ENCODE data around the gene WRAP53. TPM values are rescaled to one million over a fixed set of nuclear protein-coding genes. Genes with fewer than 3 reads are reported as not detected.

WRAP53 gene
- total RNA-seq, 4 donors from 2014 or later = 3.7 to 33.0 (median 6.0) TPM

DNA sequence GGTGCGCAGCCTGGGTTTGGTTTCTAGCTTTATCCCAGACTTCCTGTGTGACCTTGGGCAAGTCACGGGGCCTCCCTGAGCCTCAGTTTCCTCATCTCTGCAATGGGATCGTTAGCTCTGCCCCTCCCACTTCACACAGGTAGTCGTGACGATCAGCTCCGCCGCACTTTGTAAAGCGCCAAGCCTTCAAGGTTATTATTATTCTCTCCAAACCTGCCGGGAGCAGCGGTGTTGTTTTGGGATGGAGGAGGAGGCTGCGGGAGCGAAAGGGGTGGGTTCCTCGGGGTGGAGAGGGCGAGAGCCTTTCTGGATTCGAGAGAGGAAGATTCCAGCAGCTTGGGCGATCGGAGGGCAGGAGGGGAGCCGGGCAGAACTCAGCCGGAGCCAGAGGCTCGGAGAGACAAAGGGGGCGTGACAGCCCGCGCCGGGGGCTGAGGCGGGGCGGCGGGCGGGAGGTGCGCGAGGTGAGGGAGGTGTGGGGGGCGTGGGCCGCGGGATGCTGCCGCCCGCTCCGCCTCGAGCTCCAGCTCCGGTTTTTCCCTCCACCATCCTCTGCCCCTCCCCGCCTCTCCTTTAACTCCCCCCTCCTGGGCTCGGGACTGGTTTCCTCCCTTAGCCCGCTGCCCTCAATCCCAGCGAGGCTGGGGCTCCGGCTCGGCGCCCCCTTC lies 16.5 kb downstream of the WRAP53 start, which contains the start of gene EFNB3:
EFNB3 (plus strand) TSS at position 602 of the 668 bp plus-strand sequence. CDS start 397 bp downstream, outside the sequence.
- H3K9me3 ChIP-seq = no peaks in the 10 kb centered on the region
- intact Hi-C loops (cut with DNase I; ENCODE audit: low total_unique reads) (no loop called here), in situ Hi-C loops (cut with MboI; ENCODE audit: low pct_ligation_motif_present in 1 of 4, low pct_unique_long_range_greater_than_20kb in 1 of 4, low sequenced_read_pairs in 3 of 4) (no loop called here)
- no peak for DNase-seq
- H3K36me3 ChIP-seq = peaks cover 0 to 13% (median 0%) of the 10 kb centered on the region in 4 donors
- no peak within 1 kb of the TSS for H3K27ac ChIP-seq
- 4% methylated on average over 41 of the region's 45 CpGs; no CpG with 5 or more reads in 1 of the 2 donors for WGBS, 2 donors (ENCODE audit: low coverage in 1 of 2)
- H3K27me3 ChIP-seq = peaks cover 55% of the 10 kb centered on the region
- peak within 1 kb of the TSS; percentile 3 to 48 (median 22) for H3K4me3 ChIP-seq
- TF ChIP-seq EP300 (IDR thresholded peaks at IDR 0.05; ENCODE audit: low read depth) = no peak
- TF ChIP-seq POLR2AphosphoS5 (IDR thresholded peaks at IDR 0.05) = no peak
- no peak for TF ChIP-seq POLR2A (IDR thresholded peaks at IDR 0.05)
- TF ChIP-seq, protein P1, sequence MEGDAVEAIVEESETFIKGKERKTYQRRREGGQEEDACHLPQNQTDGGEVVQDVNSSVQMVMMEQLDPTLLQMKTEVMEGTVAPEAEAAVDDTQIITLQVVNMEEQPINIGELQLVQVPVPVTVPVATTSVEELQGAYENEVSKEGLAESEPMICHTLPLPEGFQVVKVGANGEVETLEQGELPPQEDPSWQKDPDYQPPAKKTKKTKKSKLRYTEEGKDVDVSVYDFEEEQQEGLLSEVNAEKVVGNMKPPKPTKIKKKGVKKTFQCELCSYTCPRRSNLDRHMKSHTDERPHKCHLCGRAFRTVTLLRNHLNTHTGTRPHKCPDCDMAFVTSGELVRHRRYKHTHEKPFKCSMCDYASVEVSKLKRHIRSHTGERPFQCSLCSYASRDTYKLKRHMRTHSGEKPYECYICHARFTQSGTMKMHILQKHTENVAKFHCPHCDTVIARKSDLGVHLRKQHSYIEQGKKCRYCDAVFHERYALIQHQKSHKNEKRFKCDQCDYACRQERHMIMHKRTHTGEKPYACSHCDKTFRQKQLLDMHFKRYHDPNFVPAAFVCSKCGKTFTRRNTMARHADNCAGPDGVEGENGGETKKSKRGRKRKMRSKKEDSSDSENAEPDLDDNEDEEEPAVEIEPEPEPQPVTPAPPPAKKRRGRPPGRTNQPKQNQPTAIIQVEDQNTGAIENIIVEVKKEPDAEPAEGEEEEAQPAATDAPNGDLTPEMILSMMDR (IDR thresholded peaks at IDR 0.05) = no peak
- H3K4me1 ChIP-seq = peaks cover 9 to 20% (median 12%) of the 10 kb centered on the region in 4 donors

DNA sequence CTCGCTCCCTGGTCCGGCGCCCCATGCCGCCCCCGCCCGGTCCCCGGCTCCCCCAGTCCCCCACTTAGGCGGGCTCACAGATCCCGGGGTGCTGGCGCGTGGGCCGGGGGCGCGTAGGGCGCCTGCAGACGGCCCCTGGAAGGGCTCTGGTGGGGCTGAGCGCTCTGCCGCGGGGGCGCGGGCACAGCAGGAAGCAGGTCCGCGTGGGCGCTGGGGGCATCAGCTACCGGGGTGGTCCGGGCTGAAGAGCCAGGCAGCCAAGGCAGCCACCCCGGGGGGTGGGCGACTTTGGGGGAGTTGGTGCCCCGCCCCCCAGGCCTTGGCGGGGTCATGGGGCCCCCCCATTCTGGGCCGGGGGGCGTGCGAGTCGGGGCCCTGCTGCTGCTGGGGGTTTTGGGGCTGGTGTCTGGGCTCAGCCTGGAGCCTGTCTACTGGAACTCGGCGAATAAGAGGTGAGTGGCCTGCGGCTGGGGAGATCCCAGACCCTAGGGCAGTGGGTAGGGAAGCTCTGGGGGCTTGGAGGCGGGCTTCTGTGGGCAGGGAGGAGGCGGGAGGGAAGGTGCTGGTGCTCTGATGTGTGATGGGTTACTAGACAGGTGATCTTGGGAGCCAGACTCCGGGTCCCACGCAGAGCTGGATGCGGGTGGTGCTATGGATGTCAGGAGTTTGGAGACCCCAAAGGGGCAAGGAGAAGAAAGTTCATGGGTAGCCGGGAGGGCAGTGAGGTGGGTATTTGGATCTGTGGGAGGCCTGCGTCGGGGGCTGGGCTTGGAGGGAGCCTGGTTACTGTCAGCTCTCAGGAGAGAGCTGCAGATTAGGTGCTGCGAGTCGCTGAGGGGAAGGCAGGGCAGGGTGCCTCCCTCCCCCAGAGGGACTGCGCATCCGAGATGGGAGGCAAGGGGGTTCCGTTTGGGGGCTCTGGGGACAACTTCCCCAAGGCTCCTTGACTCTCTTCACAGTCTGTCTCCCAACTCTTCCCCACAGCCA lies 17.3 kb downstream of the WRAP53 start:
- no peak for DNase-seq
- Histone ChIP-seq H3K4me1 (peaks cover 9 to 20% (median 12%) of the 10 kb centered on the region in 4 donors), H3K4me3 (peak overlapping the region; percentile 3 to 48 (median 22)), H3K36me3 (peaks cover 0 to 11% (median 0%) of the 10 kb centered on the region in 4 donors), H3K27me3 (peaks cover 55% of the 10 kb centered on the region), H3K9me3 (no peaks in the 10 kb centered on the region), H3K27ac (no peak overlapping the region)
- WGBS, 2 donors (ENCODE audit: low coverage in 1 of 2) = 15% methylated on average over 22 of the region's 50 CpGs; no CpG with 5 or more reads in 1 of the 2 donors
- in situ Hi-C loops (cut with MboI; ENCODE audit: low pct_ligation_motif_present in 1 of 4, low pct_unique_long_range_greater_than_20kb in 1 of 4, low sequenced_read_pairs in 3 of 4) (no loop called here), intact Hi-C loops (cut with DNase I; ENCODE audit: low total_unique reads) (no loop called here)
- TF ChIP-seq EP300 (IDR thresholded peaks at IDR 0.05; ENCODE audit: low read depth) (no peak), POLR2AphosphoS5 (IDR thresholded peaks at IDR 0.05) (no peak), POLR2A (IDR thresholded peaks at IDR 0.05) (no peak)
- TF ChIP-seq, protein P1 (IDR thresholded peaks at IDR 0.05) = no peak

DNA sequence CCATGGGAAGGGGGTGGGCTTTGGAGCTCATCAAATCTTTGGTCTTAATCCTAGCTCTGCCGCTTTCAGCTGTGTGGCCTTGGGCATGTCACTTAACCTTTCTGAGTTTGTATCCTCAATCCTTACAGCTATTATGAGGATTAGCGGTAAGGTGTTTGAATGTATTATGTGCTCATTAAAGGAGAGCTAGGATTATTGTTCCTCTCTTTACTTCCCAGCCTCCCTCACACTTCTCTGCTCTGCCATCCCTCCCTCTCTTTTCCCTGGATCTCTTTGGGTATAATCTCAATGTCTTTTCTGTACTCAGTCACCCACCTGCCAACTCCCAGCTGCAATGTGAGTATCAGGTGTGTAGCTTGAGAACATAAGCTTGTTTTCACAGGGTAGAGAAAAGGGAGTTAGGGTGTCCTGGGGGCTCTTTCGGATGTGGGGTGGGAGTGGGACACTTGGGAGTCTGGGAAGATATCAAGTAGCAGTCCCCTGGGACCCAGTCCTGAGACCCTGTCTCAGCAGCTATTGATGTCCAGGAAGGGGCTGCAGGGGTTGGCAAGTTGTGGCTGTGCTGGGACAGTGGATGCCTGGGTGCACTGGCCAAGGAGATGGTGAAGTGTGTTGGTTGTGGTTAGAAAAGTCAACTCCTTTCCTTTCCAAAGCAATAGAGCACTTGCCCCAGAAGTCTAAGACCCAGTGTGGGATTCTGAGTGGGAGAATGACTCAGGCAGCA lies 18.5 kb downstream of the WRAP53 start:
- intact Hi-C loops (cut with DNase I; ENCODE audit: low total_unique reads) = no loop called here
- 86% methylated on average over 3 of the region's 3 CpGs; no CpG with 5 or more reads in 1 of the 2 donors for WGBS, 2 donors (ENCODE audit: low coverage in 1 of 2)
- peaks cover 0 to 3% (median 0%) of the 10 kb centered on the region in 4 donors for H3K36me3 ChIP-seq
- no peaks in the 10 kb centered on the region for H3K9me3 ChIP-seq
- no peak for DNase-seq
- no peak overlapping the region for H3K27ac ChIP-seq
- TF ChIP-seq POLR2A (IDR thresholded peaks at IDR 0.05) (no peak), POLR2AphosphoS5 (IDR thresholded peaks at IDR 0.05) (no peak), EP300 (IDR thresholded peaks at IDR 0.05; ENCODE audit: low read depth) (no peak)
- TF ChIP-seq, protein P1 (IDR thresholded peaks at IDR 0.05) = no peak
- H3K4me1 ChIP-seq = peaks cover 9 to 20% (median 12%) of the 10 kb centered on the region in 4 donors
- in situ Hi-C loops (cut with MboI; ENCODE audit: low pct_ligation_motif_present in 1 of 4, low pct_unique_long_range_greater_than_20kb in 1 of 4, low sequenced_read_pairs in 3 of 4) = no loop called here
- H3K27me3 ChIP-seq = peaks cover 58% of the 10 kb centered on the region
- no peak overlapping the region for H3K4me3 ChIP-seq

Measured in transverse colon (tissue), 4 donors.